T-helper 1 cell treated with Interleukin-12 subunit alpha and Interleukin-12 subunit beta and Interleukin-4 antibody, amounts not matched to agents 30 μg/mL and 1 μg/mL, for 36 hours (primary cell): Measurements from ENCODE around the gene KIF26B.

ENCODE experiments used
- H3K27ac Mint-ChIP-seq: one replicate; pipeline ENCODE4 v1.8.0; 2021; ENCODE audit warnings: mild to moderate bottlenecking, mixed read lengths
- H3K27me3 Mint-ChIP-seq: one replicate; pipeline ENCODE4 v1.8.0; 2021; ENCODE audit warnings: low read depth, mixed read lengths
- H3K36me3 Mint-ChIP-seq: one replicate; pipeline ENCODE4 v1.8.0; 2021; ENCODE audit warnings: low read depth, mixed read lengths
- H3K4me1 Mint-ChIP-seq: one replicate; pipeline ENCODE4 v1.8.0; 2021; ENCODE audit warnings: low read depth, mixed read lengths
- H3K4me3 Mint-ChIP-seq: one replicate; pipeline ENCODE4 v1.8.0; 2021; ENCODE audit warnings: mild to moderate bottlenecking, moderate library complexity, mixed read lengths
- H3K9me3 Mint-ChIP-seq: one replicate; pipeline ENCODE4 v1.8.0; 2021; ENCODE audit warnings: mixed read lengths

Gene KIF26B

DNA sequence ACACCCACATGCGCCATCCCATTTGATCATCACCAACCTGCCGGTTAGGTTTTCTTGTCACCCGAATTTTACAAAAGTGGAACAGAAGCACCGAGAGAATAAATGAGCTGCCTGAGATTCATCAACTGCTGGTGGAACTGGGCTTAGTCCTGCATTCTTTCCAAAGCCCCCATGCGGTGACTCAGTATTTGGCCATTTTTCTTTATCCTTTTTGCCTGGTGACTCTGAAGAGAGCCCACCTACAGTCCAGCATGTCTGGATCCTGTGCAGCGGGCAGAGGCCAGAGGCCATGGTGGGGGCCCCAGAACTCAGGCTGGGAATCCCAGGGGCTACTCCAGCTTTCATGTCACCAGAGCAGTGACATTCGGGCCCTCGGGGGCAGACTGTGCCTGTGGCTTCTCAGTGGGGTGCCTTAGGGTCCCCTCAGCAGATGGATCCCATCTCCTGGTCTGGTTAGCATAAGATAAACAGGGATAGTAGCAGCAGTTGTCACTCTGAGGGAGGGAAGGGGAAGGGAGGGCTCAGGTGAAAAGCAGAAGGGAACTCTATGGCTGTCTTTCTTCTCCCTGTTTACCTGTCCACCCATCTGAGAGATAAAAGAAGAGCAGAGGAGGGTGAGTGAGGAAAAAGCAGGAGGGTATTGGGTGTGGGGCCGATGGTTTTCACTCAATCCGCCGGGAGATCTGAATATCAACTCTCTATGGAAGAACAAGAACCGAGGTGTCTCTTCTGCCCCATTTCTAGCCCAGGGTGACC is 63.2 kb downstream of the KIF26B start:
- H3K27ac Mint-ChIP-seq, result no peak overlapping the region
- H3K4me3 Mint-ChIP-seq, result no peak overlapping the region
- H3K9me3 Mint-ChIP-seq, result no peaks in the 10 kb centered on the region
- no peaks in the 10 kb centered on the region for H3K27me3 Mint-ChIP-seq
- no peaks in the 10 kb centered on the region for H3K4me1 Mint-ChIP-seq
- H3K36me3 Mint-ChIP-seq, result no peaks in the 10 kb centered on the region

DNA sequence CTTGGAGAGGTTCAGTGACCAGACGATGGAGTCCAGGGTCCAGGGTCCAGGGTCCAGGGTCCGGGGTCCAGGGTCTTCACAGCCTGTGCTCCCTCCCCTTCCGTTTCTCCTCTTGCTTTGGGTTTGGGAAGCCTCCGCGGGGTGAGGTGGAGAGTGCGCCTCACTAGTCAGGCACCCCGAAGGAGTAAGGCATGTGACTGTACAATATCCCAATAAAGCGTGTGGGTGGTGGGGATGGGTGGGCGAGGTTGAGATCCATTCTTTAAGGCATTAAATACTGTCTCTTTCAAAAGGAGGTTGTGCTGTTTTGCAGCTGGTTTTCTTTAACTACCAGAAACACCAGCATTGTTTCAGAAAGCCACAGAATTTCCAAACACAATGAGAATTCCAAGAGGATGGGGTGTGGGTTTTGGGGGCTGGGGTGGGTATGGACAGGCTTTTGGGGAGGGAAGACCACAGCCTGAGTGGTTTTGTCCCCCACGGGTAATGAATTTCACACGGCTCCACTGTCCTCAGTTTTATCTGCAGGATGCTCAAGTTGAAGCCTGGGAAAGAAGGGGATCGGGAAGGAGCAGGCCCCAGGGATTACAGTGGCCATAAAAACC is 65.7 kb downstream of the KIF26B start:
- Mint-ChIP-seq H3K4me3 (no peak overlapping the region), H3K27ac (no peak overlapping the region), H3K36me3 (no peaks in the 10 kb centered on the region), H3K4me1 (no peaks in the 10 kb centered on the region), H3K9me3 (no peaks in the 10 kb centered on the region), H3K27me3 (no peaks in the 10 kb centered on the region)

DNA sequence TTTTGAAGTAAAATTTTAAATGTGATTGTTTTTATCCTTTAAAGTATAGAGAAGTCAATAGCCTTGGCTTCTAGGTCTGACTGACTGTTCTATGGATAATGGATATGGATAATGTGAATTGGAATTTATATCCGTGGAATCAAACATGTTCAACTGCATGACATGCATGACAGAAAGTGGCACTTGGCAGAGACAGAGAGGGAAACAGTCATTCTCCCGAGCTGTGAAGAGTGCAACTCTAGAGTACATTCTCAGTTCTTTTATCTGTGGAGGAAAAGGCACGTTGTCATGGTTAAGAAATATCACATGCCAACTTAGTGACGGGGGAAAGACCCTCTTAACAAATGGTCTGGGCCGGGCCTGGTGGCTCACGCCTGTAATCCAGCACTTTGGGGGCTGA is 67.0 kb downstream of the KIF26B start:
- Mint-ChIP-seq H3K4me1 (no peaks in the 10 kb centered on the region), H3K27ac (no peak overlapping the region), H3K4me3 (no peak overlapping the region), H3K36me3 (no peaks in the 10 kb centered on the region), H3K27me3 (no peaks in the 10 kb centered on the region), H3K9me3 (no peaks in the 10 kb centered on the region)

DNA sequence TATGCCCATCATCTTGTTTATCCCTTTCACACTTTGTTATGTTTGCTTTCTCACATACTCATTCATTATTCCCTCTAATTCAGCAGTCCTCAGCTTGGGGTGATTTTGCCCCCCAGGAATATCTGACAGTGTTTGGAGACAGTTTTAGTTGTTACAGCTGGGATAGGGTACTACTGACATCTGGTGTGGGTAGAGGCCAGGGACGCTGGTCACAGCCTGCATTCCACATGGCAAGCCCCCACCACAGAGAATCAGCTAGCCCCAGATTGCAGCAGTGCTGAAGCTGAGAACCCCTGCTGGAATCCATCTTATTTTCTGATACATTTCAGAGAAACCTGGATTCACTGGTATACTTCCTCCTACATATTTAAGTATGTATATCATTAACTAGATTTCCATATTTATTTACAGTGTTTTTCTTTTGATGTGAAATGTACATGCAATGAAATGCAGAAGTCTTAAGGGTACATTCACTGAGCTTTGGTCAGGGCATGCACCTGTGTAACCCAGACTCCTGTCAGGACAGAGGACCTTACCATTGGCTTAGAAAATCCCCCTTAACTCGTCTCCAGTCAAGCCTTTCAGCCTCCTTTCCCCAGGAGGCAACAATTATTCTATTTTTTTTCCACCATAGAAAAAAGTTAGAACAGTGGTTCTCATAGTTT is 68.3 kb downstream of the KIF26B start:
- H3K4me1 Mint-ChIP-seq, result no peaks in the 10 kb centered on the region
- no peaks in the 10 kb centered on the region for H3K9me3 Mint-ChIP-seq
- no peaks in the 10 kb centered on the region for H3K27me3 Mint-ChIP-seq
- no peak overlapping the region for H3K27ac Mint-ChIP-seq
- no peak overlapping the region for H3K4me3 Mint-ChIP-seq
- no peaks in the 10 kb centered on the region for H3K36me3 Mint-ChIP-seq

GRCh38 chr1:245225322-245226202 is 70.8 kb downstream of the KIF26B start:
- Mint-ChIP-seq H3K27me3 (no peaks in the 10 kb centered on the region), H3K4me3 (no peak overlapping the region), H3K4me1 (no peaks in the 10 kb centered on the region), H3K27ac (no peak overlapping the region), H3K36me3 (no peaks in the 10 kb centered on the region), H3K9me3 (no peaks in the 10 kb centered on the region)

DNA sequence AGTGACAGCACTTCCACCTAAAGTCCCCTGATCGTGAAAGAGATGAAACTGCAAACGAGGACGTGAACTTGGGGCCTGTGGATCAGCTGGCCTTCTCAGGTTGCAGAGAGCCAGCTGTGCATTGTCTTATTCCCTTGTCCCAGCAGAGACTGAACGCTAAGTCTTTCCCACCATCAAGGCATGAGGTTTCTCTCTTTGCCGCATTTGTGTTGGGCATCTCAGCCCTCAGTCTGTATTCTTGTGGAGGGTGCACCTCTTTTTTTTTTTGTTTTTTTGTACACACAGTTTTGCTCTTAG is 71.4 kb downstream of the KIF26B start:
- H3K4me3 Mint-ChIP-seq, result no peak overlapping the region
- no peaks in the 10 kb centered on the region for H3K36me3 Mint-ChIP-seq
- H3K27me3 Mint-ChIP-seq, result no peaks in the 10 kb centered on the region
- no peaks in the 10 kb centered on the region for H3K4me1 Mint-ChIP-seq
- H3K9me3 Mint-ChIP-seq, result no peaks in the 10 kb centered on the region
- no peak overlapping the region for H3K27ac Mint-ChIP-seq

DNA sequence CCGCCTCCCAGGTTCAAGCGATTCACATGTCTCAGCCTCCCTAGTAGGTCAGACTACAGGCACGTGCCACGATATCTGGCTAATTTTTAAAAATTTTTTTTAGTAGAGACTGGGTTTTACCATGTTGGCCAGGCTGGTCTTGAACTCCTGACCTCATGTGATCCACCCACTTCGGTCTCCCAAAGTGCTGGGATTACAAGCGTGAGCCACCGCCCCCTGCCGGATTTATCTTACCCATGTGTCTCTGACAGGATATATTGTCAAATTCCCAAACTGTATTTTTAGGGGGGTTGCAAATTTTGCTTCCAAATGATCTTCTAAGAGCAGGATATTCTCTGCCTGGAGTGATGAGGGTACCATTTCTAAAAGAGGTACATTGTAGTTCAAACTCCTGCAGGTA is 74.3 kb downstream of the KIF26B start:
- Mint-ChIP-seq H3K27me3 (no peaks in the 10 kb centered on the region), H3K9me3 (no peaks in the 10 kb centered on the region), H3K27ac (no peak overlapping the region), H3K36me3 (no peaks in the 10 kb centered on the region), H3K4me1 (no peaks in the 10 kb centered on the region), H3K4me3 (no peak overlapping the region)

GRCh38 chr1:245232931-245233330 is 78.1 kb downstream of the KIF26B start:
- H3K36me3 Mint-ChIP-seq, result no peaks in the 10 kb centered on the region
- no peaks in the 10 kb centered on the region for H3K9me3 Mint-ChIP-seq
- H3K4me1 Mint-ChIP-seq, result no peaks in the 10 kb centered on the region
- no peak overlapping the region for H3K27ac Mint-ChIP-seq
- no peak overlapping the region for H3K4me3 Mint-ChIP-seq
- no peaks in the 10 kb centered on the region for H3K27me3 Mint-ChIP-seq

- Mint-ChIP-seq H3K36me3 (no peaks in the 10 kb centered on the region), H3K9me3 (no peaks in the 10 kb centered on the region), H3K4me3 (no peak overlapping the region), H3K27ac (no peak overlapping the region), H3K4me1 (no peaks in the 10 kb centered on the region), H3K27me3 (no peaks in the 10 kb centered on the region)
Measured at GRCh38 chr1:245234217-245235081, 79.7 kb downstream of the KIF26B start.

GRCh38 chr1:245235156-245235555 is 80.4 kb downstream of the KIF26B start:
- H3K4me3 Mint-ChIP-seq, result no peak overlapping the region
- H3K27ac Mint-ChIP-seq, result no peak overlapping the region
- no peaks in the 10 kb centered on the region for H3K9me3 Mint-ChIP-seq
- no peaks in the 10 kb centered on the region for H3K36me3 Mint-ChIP-seq
- H3K27me3 Mint-ChIP-seq, result no peaks in the 10 kb centered on the region
- H3K4me1 Mint-ChIP-seq, result no peaks in the 10 kb centered on the region

GRCh38 chr1:245240648-245241165 is 85.9 kb downstream of the KIF26B start:
- H3K9me3 Mint-ChIP-seq, result no peaks in the 10 kb centered on the region
- no peak overlapping the region for H3K27ac Mint-ChIP-seq
- no peaks in the 10 kb centered on the region for H3K36me3 Mint-ChIP-seq
- no peaks in the 10 kb centered on the region for H3K27me3 Mint-ChIP-seq
- H3K4me1 Mint-ChIP-seq, result no peaks in the 10 kb centered on the region
- no peak overlapping the region for H3K4me3 Mint-ChIP-seq

GRCh38 chr1:245241526-245242130 is 86.8 kb downstream of the KIF26B start:
- H3K27ac Mint-ChIP-seq, result no peak overlapping the region
- no peaks in the 10 kb centered on the region for H3K36me3 Mint-ChIP-seq
- H3K27me3 Mint-ChIP-seq, result no peaks in the 10 kb centered on the region
- no peaks in the 10 kb centered on the region for H3K4me1 Mint-ChIP-seq
- H3K4me3 Mint-ChIP-seq, result no peak overlapping the region
- H3K9me3 Mint-ChIP-seq, result no peaks in the 10 kb centered on the region

DNA sequence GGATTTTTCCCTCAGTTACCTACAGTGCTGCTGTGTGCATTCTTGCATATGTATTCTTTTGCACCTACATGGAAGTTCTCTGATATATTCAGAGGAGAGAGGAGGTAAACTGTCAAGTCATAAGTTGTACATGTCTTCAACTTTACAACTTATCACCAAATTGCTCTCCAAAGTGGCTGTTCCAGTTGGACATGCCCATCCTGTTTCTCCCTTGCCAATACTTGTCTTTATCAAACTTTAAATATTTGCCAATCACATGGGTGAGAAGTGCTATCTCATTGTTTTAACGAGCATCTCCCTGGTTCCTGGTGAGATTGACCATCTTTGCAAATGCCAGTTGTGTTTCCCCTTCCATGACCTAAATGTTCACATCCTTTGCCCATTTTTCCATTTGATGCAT is 88.2 kb downstream of the KIF26B start:
- Mint-ChIP-seq H3K4me3 (no peak overlapping the region), H3K9me3 (no peaks in the 10 kb centered on the region), H3K27me3 (no peaks in the 10 kb centered on the region), H3K27ac (no peak overlapping the region), H3K36me3 (no peaks in the 10 kb centered on the region), H3K4me1 (no peaks in the 10 kb centered on the region)
